NCI-H748 (cell line): ENCODE results near the gene MRPS23.

Experiments used
- DNase-seq: peaks from one replicate; lab custom pipeline; 2025; ENCODE audit not compliant: unreplicated experiment; lab: John Stamatoyannopoulos, UW

Gene MRPS23

GRCh38 chr17:57803021-57803420 lies 46.8 kb downstream of the MRPS23 start:
- peak; percentile 14 for DNase-seq

- DNase-seq: no peak
Measured at GRCh38 chr17:57801044-57801711, 48.7 kb downstream of the MRPS23 start.

GRCh38 chr17:57794841-57795240 lies 55.0 kb downstream of the MRPS23 start:
- DNase-seq: no peak

- no peak for DNase-seq
Measured at GRCh38 chr17:57788725-57789124, 61.1 kb downstream of the MRPS23 start.

GRCh38 chr17:57785022-57785421 lies 64.8 kb downstream of the MRPS23 start:
- no peak for DNase-seq
